ENCODE data around the gene CFAP46. TPM values are rescaled to one million over a fixed set of nuclear protein-coding genes. Genes with fewer than 3 reads are reported as not detected.

The CFAP46 gene
- total and polyA plus RNA-seq, 2 experiments from 2014 or later: 3.1 to 5.4 TPM

DNA sequence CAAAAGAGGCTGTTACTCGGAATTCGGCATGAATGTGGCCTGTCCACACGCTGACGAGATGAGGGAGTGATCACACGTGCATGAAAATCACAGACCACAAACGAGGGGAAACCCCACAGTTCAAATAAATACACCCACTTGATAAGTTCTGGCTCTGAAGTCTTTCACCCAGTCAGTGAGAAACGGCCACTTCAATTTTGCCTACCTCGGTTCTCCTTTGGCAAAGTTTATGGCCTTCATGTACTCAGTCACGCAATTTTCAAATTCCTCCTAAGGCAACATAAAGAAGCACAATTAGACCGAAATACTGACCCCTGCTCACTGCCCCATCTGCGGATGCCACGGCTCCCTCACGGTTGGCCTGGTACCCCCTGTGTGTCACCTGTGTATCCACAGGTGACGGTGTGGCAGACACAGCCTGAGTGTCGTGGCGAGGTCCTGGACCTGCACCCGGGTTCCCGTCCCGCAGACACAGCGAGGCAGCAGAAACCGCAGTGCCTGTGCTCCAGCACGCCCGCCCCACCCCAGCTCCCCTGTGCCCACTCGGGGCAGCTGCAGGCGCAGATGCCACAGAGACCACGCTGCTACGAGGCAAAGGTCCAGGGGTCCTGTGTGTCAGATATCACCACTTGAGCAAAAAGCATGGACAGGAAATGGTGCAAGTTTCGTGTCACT, 1.4 kb downstream of the CFAP46 start (continued):
- no peak for TF ChIP-seq EZH2 (IDR thresholded peaks at IDR 0.05; ENCODE audit: low read depth, unreplicated experiment)
- no peak for TF ChIP-seq JUNB (IDR thresholded peaks at IDR 0.05; ENCODE audit: unreplicated experiment)
- no peak for TF ChIP-seq ZNF331 (CRISPR knock-in tag; IDR thresholded peaks at IDR 0.05; ENCODE audit: low read depth)
- no peak for TF ChIP-seq STAT1 (IDR thresholded peaks at IDR 0.05; ENCODE audit: unreplicated experiment)
- no peak for TF ChIP-seq NANOG (IDR thresholded peaks at IDR 0.05; ENCODE audit: borderline replicate concordance)

DNA sequence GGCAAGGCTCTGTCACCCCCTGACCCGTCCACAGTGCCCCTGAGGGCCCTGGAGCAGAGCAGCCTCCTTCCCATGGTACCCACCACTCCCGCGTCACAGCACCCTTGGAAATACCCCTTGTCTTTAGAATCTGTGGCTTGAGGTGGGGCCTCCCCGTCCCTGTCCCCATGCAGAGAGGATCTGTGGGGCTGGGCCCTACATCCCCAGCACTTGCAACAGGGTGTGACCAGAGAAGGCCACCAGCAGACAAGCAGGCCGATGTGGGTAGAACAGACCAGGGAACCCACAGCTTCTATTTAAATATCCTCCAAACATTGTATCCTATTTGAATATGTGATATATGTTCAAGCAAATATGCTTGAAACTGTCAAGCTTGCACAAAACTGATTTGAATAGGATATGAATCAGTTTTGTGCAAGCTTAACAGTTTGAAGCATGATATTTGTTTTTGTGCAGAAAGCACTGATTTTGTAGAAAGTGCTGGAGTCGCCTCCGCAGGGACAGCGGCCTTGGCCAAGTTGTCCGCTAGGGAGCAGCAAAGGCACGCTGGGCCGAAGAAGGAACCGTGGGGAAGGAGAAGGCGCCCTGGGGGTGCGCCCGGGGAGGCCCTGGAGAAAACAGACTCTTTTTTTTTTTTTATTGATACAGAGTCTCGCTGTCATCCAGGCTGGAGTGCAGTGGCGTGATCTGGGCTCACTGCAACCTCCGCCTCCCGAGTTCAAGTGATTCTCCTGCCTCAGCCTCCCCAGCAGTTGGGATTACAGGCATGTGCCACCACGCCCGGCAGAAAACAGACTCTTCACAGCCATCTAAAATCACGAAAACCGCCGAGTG, 2.2 kb downstream of the CFAP46 start:
- no peak overlapping the region for H3K4me3 Mint-ChIP-seq

DNA sequence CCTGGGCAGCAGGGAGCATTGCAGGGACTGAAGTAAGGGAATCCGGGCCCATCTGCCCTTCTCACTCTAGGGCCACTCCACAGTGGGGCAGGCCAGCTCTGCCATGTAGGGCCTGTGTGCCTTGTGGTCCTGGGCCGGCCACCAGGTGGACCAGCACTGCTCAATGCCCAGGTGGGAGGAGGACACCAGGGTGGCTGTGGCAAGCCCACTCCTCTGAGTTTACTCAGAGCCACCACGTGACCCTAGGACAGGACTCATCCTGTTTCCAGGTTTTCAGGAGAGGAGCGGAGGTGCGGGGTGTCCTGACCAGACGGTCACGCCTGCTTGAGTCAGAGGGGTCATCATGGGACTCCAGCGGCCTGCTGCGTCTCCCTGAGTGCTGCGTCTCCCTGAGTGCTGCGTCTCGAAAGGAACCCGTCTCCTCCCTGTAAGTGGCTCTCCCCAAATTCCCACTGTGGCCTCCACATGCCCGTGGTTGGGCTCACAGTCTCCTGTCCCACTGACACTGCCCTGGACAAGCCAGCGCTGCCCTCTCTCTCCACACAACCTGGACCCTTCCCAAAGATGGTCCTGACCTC, 2.9 kb downstream of the CFAP46 start:
- H3F3A ChIP-seq (replicated peaks; ENCODE audit: low read depth): no peaks in the 10 kb centered on the region
- ATAC-seq: no peak
- Mint-ChIP-seq H3K4me3 (no peak overlapping the region), H3K9me3 (no peaks in the 10 kb centered on the region), H3K27ac (no peak overlapping the region), H3K4me1 (peaks cover 3% of the 10 kb centered on the region; the same call in 2 of the 3 replicates), H3K36me3 (ENCODE audit: low read depth) (no peaks in the 10 kb centered on the region; the same call in 2 of the 3 replicates), H3K27me3 (ENCODE audit: insufficient read depth, low read depth, poor library complexity) (peaks cover 16% of the 10 kb centered on the region)
- no peaks in the 10 kb centered on the region for H3K9me2 ChIP-seq (ENCODE audit: insufficient read depth)
- no peaks in the 10 kb centered on the region for H3K27me3 ChIP-seq (ENCODE audit: insufficient read depth)
- H3K79me2 ChIP-seq (replicated peaks; ENCODE audit: insufficient read depth): no peaks in the 10 kb centered on the region
- H3K4me3 ChIP-seq: no peak overlapping the region
- no peaks in the 10 kb centered on the region for H3K36me3 ChIP-seq (ENCODE audit: insufficient read depth)
- H2AFZ ChIP-seq: no peak overlapping the region
- no peak overlapping the region for H3K4me2 ChIP-seq
- no peak for DNase-seq (ENCODE audit: low spot score)
- no peaks in the 10 kb centered on the region for H4K20me1 ChIP-seq (replicated peaks; ENCODE audit: insufficient read depth)
- no peak overlapping the region for H3K27ac ChIP-seq (ENCODE audit: low read depth)
- TF ChIP-seq JUNB (IDR thresholded peaks at IDR 0.05; ENCODE audit: unreplicated experiment): no peak
- TF ChIP-seq, protein P1, sequence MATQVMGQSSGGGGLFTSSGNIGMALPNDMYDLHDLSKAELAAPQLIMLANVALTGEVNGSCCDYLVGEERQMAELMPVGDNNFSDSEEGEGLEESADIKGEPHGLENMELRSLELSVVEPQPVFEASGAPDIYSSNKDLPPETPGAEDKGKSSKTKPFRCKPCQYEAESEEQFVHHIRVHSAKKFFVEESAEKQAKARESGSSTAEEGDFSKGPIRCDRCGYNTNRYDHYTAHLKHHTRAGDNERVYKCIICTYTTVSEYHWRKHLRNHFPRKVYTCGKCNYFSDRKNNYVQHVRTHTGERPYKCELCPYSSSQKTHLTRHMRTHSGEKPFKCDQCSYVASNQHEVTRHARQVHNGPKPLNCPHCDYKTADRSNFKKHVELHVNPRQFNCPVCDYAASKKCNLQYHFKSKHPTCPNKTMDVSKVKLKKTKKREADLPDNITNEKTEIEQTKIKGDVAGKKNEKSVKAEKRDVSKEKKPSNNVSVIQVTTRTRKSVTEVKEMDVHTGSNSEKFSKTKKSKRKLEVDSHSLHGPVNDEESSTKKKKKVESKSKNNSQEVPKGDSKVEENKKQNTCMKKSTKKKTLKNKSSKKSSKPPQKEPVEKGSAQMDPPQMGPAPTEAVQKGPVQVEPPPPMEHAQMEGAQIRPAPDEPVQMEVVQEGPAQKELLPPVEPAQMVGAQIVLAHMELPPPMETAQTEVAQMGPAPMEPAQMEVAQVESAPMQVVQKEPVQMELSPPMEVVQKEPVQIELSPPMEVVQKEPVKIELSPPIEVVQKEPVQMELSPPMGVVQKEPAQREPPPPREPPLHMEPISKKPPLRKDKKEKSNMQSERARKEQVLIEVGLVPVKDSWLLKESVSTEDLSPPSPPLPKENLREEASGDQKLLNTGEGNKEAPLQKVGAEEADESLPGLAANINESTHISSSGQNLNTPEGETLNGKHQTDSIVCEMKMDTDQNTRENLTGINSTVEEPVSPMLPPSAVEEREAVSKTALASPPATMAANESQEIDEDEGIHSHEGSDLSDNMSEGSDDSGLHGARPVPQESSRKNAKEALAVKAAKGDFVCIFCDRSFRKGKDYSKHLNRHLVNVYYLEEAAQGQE (IDR thresholded peaks at IDR 0.05; ENCODE audit: unreplicated experiment): no peak
- no peaks in the 10 kb centered on the region for H3K4me1 ChIP-seq (ENCODE audit: insufficient read depth)

More for the DNA sequence above, 2.2 kb downstream of the CFAP46 start:
- Mint-ChIP-seq H3K4me1 (peaks cover 3% of the 10 kb centered on the region; the same call in 2 of the 3 replicates), H3K36me3 (ENCODE audit: low read depth) (no peaks in the 10 kb centered on the region; the same call in 2 of the 3 replicates), H3K27ac (no peak overlapping the region), H3K9me3 (no peaks in the 10 kb centered on the region), H3K27me3 (ENCODE audit: insufficient read depth, low read depth, poor library complexity) (peaks cover 16% of the 10 kb centered on the region)
- Histone ChIP-seq H3K9me2 (ENCODE audit: insufficient read depth) (no peaks in the 10 kb centered on the region), H3K79me2 (replicated peaks; ENCODE audit: insufficient read depth) (no peaks in the 10 kb centered on the region), H3K27ac (ENCODE audit: low read depth) (no peak overlapping the region), H3K4me2 (no peak overlapping the region), H3K36me3 (ENCODE audit: insufficient read depth) (no peaks in the 10 kb centered on the region), H4K20me1 (replicated peaks; ENCODE audit: insufficient read depth) (no peaks in the 10 kb centered on the region), H3F3A (replicated peaks; ENCODE audit: low read depth) (no peaks in the 10 kb centered on the region), H3K4me1 (ENCODE audit: insufficient read depth) (no peaks in the 10 kb centered on the region), H3K27me3 (ENCODE audit: insufficient read depth) (no peaks in the 10 kb centered on the region), H2AFZ (no peak overlapping the region), H3K4me3 (no peak overlapping the region)
- ATAC-seq: peak; percentile 32
- peak; percentile 74 for DNase-seq (ENCODE audit: low spot score)
- no peak for TF ChIP-seq POLR2AphosphoS5 (IDR thresholded peaks at IDR 0.05; ENCODE audit: low read depth)
- TF ChIP-seq, protein P2, sequence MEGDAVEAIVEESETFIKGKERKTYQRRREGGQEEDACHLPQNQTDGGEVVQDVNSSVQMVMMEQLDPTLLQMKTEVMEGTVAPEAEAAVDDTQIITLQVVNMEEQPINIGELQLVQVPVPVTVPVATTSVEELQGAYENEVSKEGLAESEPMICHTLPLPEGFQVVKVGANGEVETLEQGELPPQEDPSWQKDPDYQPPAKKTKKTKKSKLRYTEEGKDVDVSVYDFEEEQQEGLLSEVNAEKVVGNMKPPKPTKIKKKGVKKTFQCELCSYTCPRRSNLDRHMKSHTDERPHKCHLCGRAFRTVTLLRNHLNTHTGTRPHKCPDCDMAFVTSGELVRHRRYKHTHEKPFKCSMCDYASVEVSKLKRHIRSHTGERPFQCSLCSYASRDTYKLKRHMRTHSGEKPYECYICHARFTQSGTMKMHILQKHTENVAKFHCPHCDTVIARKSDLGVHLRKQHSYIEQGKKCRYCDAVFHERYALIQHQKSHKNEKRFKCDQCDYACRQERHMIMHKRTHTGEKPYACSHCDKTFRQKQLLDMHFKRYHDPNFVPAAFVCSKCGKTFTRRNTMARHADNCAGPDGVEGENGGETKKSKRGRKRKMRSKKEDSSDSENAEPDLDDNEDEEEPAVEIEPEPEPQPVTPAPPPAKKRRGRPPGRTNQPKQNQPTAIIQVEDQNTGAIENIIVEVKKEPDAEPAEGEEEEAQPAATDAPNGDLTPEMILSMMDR (conservative IDR thresholded peaks at IDR 0.05; ENCODE audit: low read depth in 2 of 2): peak; percentile 77 to 86
